Ishikawa (cell line): Measurements from ENCODE around the gene PTPRS.

Experiments used
- CEBPB ChIP-seq: IDR thresholded peaks from 2 replicates; pipeline ENCODE4 v1.6.1; 2012
- EGR1 ChIP-seq: IDR thresholded peaks from 2 replicates; pipeline ENCODE4 v1.6.1; 2012
- EP300 ChIP-seq: IDR thresholded peaks from 2 replicates; pipeline ENCODE4 v1.6.1; 2012; ENCODE audit warnings: borderline replicate concordance
- MAX ChIP-seq: IDR thresholded peaks from 2 replicates; pipeline ENCODE4 v1.6.1; 2012
- NFIC ChIP-seq: IDR thresholded peaks from 2 replicates; pipeline ENCODE4 v1.6.1; 2012
- RAD21 ChIP-seq: IDR thresholded peaks from 2 replicates; pipeline ENCODE4 v1.6.1; 2012; ENCODE audit warnings: low read depth
- REST ChIP-seq: IDR thresholded peaks from 2 replicates; pipeline ENCODE4 v1.6.1; 2012; ENCODE audit warnings: low read depth, mild to moderate bottlenecking
- TEAD4 ChIP-seq: IDR thresholded peaks from 2 replicates; pipeline ENCODE4 v1.6.1; 2012
- USF1 ChIP-seq: IDR thresholded peaks from 2 replicates; pipeline ENCODE4 v1.6.1; 2012
- YY1 ChIP-seq: IDR thresholded peaks from 2 replicates; pipeline ENCODE4 v1.6.1; 2012; ENCODE audit warnings: low read depth
- ZBTB7A ChIP-seq: IDR thresholded peaks from 2 replicates; pipeline ENCODE4 v1.6.1; 2012; ENCODE audit warnings: low read depth

GRCh38 chr19:5343848-5344247, 3.2 kb upstream of the PTPRS start:
- TF ChIP-seq CEBPB (no peak), NFIC (no peak), TEAD4 (no peak), MAX (no peak), REST (no peak), RAD21 (no peak), EP300 (no peak), YY1 (no peak), USF1 (no peak), ZBTB7A (no peak), EGR1 (no peak)
